DLD1 (cell line): ENCODE measurements around the gene CCRL2.
"Not testable (repeated sequence)": the region's sequence is repeated elsewhere in the genome, so short reads cannot be mapped to it uniquely, and the experiment has no call there.

Source experiments
- in situ Hi-C: cut with HindIII; loops from 2 replicates; pipeline ENCODE4 v1.10.0; 2017; ENCODE audit warnings: low sequenced_read_pairs

CCRL2 gene

GRCh38 chr3:46426476-46426875, 19.4 kb downstream of the CCRL2 start:
- in situ Hi-C loops, result not testable (repeated sequence)

- in situ Hi-C loops, result not testable (repeated sequence)
These were observed 20.3 kb downstream of the CCRL2 start for GRCh38 chr3:46427404-46427803.

GRCh38 chr3:46427916-46428833, 21.1 kb downstream of the CCRL2 start:
- in situ Hi-C loops, result no loop called here

- in situ Hi-C loops, result no loop called here
These were observed 22.2 kb downstream of the CCRL2 start for GRCh38 chr3:46429250-46429649.

- in situ Hi-C loops, result no loop called here
These were observed 22.6 kb downstream of the CCRL2 start for GRCh38 chr3:46429671-46430070.

GRCh38 chr3:46430879-46431278, 23.8 kb downstream of the CCRL2 start:
- in situ Hi-C loops, result not testable (repeated sequence)

GRCh38 chr3:46431905-46432304, 24.8 kb downstream of the CCRL2 start:
- in situ Hi-C loops, result not testable (repeated sequence)

- in situ Hi-C loops, result not testable (repeated sequence)
These were observed 26.1 kb downstream of the CCRL2 start for GRCh38 chr3:46433118-46433517.

GRCh38 chr3:46433841-46434240, 26.8 kb downstream of the CCRL2 start:
- in situ Hi-C loops, result no loop called here

- in situ Hi-C loops, result no loop called here
These were observed 28.1 kb downstream of the CCRL2 start for GRCh38 chr3:46435081-46435726.

- in situ Hi-C loops, result no loop called here
These were observed 31.8 kb downstream of the CCRL2 start for GRCh38 chr3:46438831-46439230.

- in situ Hi-C loops, result no loop called here
These were observed 33.7 kb downstream of the CCRL2 start for GRCh38 chr3:46440531-46441294.

- in situ Hi-C loops, result no loop called here
These were observed 35.8 kb downstream of the CCRL2 start for GRCh38 chr3:46442576-46443530.

- in situ Hi-C loops, result no loop called here
These were observed 40.3 kb downstream of the CCRL2 start for GRCh38 chr3:46447228-46447985.

- in situ Hi-C loops, result no loop called here
These were observed 41.7 kb downstream of the CCRL2 start for GRCh38 chr3:46448721-46449120.

GRCh38 chr3:46449755-46450552, 42.9 kb downstream of the CCRL2 start:
- in situ Hi-C loops, result no loop called here

GRCh38 chr3:46453526-46454208, 46.6 kb downstream of the CCRL2 start:
- in situ Hi-C loops, result no loop called here

- in situ Hi-C loops, result no loop called here
These were observed 47.1 kb downstream of the CCRL2 start for GRCh38 chr3:46454209-46454595.
